GM19395 (cell line): ENCODE measurements around the gene WWC2.
"Not testable (repeated sequence)": the region's sequence is repeated elsewhere in the genome, so short reads cannot be mapped to it uniquely, and the experiment has no call there.

Source experiments
- ATAC-seq: cut with Tn5 transposase; IDR thresholded peaks from one replicate; pipeline ENCODE4 v1.9.1; 2021; ENCODE audit warnings: mild to moderate bottlenecking, moderate library complexity; ENCODE audit not compliant: unreplicated experiment

Gene WWC2

DNA sequence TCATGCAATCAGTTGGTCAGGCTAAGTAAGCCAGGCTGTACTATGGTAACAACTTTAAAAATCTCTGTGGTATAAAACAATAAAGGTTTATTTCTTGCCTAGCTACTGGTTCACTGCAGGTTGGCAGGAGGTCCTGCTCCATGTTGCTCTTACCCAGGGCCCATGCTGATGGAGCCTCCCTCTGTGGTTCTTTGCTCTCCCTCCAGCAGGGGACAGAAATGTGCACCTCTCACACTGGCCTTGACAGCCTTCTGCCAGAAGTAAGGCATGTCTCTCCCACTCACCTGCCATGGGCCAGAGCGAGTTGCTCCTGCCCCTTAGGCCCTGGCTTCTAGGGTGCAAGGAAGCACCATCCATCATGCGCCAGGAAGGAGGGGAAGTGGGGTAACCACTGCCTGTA, 189.9 kb downstream of the WWC2 start:
- ATAC-seq, result no peak

DNA sequence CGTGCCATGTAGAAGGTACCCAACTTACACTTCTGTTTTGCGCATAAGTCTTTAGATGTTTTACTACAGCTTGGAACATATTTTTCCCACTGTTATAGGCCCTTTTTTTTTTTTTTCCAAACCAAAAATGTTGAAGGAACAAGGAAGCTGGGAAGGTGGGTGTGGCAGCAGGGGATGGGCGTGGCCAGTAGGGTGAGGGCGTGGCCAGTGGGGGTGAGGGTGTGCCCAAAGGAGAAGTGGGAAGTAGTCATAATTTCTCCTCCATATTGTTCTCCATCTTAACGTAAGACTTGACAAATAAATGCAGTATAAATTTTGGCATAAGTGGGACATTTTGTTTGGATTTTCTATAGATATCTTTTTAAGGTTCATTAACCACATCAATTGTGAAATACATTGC, 190.6 kb downstream of the WWC2 start:
- ATAC-seq, result no peak

DNA sequence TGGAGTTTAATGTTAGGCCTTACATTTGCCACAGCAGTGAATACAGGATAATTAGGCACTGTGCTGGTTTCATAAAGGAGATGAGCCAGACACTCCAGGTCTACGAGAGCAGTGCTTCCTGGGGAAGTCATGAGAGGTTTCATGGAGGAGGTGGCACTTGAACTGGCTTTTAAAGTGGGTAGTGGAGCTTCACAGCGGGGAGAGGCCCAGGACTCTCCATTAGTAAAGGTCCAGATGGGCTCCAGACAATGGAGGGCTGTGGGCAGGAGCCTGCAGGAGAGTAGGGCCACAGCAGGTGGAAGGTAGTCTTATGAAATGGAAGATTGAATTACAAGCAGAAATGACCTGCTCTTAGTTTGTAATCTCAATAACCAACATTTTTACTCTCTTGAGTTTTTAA, 192.0 kb downstream of the WWC2 start:
- no peak for ATAC-seq

DNA sequence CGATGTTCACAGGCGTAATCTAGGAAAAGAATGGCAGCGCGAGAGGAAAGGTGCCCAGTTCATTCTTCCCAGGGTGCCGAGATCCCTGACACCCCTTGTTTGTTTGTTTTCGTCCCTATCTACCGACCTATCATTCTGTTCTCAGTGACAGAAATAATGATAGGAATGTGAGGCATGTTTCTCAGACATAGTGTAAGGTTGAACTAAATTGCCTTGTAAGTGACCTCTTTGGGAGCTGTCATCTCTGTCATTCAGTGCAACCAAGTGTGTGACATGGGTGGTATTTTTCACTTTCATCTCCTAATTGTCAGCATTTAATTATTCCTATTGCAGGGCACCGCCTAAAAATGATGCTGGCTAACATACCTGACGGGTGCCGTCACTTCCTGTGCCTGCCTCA, 196.7 kb downstream of the WWC2 start:
- no peak for ATAC-seq

DNA sequence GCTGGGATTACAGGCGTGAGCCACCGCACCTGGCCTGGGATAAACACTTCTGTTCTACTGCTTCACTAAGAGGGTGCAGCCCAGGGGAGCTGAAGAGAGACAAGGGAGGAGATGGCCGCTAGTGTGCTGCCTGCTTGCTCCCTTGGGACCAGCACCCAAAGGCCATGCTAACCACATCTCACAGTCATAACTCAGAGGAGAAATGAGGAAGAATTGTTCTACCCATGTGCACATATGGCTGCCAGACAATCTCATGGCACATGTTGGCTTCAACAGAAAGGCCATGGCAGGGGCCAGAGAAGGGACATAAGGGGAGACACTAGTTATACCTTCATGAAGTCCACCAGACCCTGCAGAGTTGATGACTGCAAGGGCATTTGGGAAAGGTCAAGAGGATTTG, 198.6 kb downstream of the WWC2 start:
- ATAC-seq, result peak; percentile 71

DNA sequence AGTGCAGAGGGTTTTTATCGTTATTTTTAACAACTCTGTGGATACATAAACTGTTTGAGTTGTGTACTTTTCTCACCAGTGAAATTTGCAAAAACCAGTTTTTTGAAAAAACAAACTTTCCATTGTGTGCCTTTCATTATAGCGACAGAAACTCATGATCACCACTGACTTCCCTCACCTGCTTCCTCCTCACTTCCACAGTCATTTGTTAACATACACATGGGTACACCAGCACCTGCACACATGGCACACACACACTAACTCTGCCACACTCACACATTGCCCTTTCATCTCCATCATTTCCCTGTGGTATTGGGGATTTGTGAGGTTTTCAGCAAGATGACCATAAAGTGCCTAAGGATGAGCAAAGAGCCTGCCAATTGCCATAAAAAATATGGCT, 200.4 kb downstream of the WWC2 start:
- ATAC-seq, result peak; percentile 48

DNA sequence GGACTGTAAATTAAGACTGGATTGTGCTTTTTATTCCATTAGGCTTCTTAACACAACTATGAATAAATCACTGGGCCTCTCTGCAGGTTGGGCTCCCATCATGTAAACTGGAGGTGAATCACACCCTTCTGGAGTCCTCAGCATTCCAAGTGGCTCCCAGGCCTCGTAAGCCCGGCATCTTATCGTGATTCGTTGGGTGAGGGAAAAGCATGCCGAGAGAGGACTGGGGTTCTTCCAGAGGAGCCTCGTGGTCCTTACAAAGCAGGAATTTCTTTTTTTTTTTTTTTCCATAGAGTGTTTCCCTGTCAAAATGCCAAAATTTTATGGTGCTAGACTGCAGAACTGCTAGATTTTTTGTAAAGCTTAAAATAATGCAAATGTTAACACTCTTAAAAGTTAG, 201.0 kb downstream of the WWC2 start:
- no peak for ATAC-seq

DNA sequence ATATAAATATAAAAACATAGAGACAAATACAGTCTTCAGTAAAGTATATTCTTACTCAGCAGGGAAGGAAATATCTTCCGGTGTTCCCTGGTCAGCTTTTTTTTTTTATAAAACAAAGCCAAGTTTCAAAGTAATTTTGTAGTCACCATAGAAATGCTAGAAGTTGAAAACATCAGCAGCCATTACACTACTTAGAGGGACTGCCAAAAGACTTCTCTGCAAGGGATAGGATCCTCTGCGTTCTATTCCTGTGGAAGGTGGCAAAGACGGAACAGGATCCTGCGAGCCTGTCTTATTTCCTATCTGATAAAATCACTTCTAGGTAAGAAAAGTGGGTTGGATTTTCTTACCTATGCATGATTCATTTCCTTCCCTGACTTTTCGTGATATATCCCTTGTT, 201.6 kb downstream of the WWC2 start:
- ATAC-seq, result no peak

DNA sequence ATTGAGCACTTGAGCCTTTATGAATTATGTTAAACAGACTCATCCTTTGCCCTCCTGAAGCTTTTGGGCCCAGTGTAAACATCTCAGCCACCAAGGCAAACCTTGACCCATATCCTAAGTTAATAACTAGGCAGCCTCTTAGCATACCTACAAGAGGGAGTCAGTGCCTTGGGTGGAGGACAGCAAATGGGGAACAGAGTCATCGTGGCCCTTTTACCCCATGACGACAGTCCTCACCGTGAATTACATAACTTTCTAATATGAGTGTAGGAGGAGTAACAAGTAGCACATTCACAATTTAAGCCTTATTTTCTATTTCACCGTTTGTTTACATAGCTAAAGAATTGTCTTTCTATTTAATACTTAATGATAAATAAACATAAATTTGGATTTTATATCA, 204.2 kb downstream of the WWC2 start:
- no peak for ATAC-seq

DNA sequence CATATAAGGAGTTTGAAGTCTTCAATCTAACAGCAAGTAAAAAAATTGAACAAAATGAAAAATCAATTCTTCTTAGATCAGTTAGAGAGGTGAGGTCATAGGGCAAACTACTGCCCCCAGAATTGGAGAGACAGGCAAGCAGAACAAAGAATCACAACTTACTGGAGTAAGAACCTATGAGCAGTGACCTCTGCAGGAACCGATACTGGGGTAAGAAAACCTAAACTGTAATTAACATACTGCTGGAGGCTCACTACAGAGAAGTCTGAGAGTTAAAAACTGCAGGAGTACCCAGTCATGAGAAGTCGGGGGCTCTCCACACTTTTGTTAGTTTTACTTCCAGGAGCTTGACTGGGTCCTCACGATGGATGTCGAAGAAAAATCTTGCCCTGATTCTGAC, 205.0 kb downstream of the WWC2 start:
- peak; percentile 73 for ATAC-seq

DNA sequence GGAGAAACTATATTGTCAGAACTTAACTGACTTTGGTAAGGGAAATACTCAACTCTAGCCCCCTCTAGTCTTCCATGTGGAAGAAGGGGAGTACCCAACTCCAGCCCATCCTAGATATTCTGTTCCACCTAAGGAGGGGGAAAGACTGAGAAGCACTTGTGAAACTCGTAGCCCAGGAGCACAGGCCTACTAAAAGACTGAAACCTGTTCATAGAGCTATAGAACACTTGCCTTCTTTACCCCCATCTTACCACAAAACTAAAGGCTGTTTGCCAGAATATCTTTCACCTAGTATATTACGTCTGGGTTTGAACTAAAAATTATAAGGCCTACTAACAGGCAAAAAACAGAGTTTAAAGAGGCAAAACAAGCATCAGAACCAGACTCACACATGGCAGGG, 205.5 kb downstream of the WWC2 start:
- peak; percentile 54 for ATAC-seq

DNA sequence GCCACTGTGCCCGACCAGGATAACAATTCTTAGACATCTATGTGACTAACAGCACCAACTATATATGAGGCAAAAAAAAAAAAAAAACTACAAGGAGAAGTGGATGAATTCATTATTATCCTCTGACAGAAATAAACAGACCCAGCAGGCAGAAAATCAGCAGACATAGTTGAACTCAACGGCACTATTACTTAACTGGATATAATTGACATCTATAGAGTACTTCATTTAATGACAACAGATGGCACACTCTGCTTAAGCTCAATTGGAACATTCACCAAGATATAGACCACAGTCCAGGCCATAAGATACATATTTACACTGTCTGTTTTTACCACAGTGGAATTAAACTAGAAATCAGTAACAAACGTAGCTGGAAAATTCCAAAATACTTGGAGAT, 207.8 kb downstream of the WWC2 start:
- no peak for ATAC-seq

DNA sequence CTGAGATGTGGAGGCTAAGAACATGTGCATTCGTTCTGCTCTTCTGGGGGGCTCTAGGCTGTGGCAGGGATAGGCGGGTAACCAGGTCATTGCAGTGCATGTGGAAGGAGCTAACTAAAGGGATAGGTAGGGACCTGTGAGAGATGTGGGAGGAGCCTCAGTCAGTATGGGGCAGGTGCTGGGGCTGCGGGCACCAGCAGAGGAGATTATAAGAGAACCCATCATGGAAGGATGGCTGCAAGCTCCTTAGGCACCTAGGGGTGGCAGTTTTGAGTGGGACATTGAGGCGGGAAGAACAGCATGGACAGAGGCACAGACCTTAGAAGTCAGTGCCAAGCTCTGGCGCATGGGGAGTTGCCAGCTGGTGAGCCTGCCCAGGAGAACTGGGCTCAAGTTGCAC, 213.8 kb downstream of the WWC2 start:
- no peak for ATAC-seq

DNA sequence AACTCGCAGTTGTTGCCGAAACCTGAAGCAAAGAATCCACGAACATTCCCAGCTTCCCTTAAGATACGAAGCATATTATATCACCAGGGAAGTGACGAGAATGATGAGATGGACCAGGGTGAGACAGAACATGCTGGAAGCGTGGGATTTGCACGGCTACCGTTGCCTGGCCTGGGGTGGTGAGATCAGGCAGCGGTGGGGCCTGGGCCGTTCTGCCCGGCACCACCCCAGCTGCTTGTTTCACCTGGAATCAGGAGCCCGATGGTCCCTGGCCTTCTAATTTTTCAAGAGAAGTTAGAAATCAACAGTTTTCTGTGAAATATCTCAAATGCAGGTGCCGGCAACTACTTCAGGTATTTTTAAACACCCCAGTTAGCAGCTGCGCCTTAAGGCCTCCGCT, 215.3 kb downstream of the WWC2 start:
- no peak for ATAC-seq

DNA sequence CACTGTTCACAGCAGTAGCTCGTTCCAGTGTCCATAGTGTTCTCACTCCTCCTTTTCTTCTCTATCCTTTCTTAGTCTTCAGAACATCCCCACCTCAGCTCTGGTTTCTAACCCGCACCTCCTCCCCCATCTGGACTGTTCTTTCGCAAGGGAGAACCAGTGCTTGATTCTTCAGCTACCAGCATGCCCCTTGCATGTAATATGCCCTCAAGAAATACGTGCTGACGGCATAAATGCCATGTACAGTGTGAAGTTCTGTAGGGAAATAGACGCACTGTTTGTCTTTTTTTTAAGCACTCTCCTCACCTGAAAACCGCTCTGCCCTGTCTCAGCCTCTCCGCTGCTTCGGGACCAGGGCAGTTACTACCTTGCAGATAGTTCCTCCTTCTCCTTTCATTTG, 215.7 kb downstream of the WWC2 start:
- ATAC-seq, result no peak

DNA sequence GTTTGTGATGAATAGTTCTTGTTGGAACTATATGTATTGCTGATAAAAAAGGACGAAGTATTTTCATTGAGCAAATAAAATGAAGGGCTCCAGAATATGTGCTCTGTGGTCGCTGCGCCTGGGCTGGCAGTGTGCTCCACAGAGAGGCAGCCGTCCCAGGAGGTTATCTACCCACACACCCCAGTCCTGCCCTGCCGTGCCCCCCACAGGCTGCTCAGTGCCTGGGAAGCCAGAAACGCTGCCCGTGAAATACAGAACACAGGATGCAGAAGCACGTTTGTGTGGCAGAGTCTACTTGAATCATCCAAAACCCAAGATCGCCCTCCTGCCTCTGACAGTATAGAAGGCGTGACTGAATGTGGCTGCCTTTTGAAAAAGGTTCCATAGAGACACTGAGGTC, 219.6 kb downstream of the WWC2 start:
- ATAC-seq, result no peak

DNA sequence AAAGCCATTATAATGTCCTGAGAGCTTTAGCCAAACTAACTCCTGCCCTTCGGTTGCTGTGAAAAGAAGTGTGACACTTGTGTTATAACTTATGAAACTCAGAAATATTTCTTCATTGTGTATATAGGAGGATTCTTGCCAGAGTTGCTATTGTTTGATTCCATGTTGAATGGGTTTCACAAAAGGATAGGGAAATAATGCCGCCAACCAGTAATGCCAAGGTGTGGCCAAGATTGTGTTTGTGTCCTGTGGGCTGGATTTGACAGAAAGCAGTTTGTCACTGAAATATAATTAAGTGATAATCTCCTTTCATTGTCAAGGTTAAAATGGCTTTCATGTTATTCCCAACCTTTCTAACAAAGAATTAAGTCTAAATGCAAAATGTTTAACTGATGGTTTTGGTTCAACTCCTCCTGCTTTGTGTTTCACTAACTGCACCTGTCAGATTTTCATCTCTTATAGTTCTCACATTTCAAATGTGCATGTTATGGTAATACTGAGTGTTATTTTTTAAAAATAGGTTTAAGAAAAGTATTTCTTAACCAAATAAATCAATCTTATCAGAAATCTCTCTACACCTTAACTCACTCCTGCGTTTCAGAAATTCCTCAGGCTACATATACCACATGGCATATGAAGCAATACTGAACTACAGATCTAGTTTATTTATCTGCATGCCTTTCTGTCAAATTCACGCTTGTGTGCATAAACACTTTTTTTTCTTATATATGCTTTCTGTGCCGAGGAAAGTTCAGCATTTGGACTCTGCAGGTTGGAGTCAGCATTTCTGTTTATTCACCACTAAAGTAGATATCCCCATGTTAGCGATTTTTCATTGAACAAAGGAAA, 221.4 kb downstream of the WWC2 start, which contains the start of gene CLDN22:
TSS of gene CLDN22 (minus strand) at position 66 of the 849 bp plus-strand sequence. CDS start at position 8, 58 bp downstream.
- ATAC-seq, result no peak

DNA sequence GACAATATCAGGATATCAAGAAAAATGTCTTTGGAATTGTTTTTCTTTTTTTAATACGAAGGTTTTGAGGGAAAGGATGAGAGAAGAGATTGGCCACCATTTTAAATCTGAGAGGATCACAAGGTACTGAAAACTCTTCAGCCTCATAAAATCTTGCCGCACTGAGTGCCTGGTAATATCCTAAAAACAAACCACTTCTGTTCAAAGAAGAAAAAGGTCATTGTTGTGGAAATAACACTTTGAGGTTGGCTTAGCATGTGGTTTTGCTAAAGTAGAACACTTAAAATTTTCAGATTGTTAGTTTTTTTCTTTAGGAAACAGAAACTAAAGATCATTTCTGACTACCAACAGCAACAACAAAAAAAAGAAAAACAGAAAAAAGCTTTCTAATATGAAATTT, 222.0 kb downstream of the WWC2 start:
- no peak for ATAC-seq

DNA sequence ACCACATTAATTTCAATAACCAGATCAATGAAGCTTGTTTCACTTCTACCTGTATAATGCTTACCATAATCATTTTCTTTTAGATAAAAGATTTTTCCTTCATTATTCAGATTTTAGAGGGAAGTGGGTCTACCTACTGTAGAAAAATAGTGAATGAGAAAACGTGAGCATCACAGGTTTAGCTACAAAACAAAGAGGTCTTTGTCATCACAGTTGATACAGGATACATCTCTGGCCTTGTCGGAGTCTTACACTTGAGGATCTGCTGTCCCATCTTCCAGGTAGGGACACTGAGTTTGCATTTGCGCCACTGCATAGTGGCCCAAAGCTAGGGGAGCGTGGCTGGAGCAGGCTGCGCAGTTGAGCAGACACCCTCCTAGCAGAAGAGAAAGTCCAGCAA, 222.5 kb downstream of the WWC2 start:
- ATAC-seq, result no peak

DNA sequence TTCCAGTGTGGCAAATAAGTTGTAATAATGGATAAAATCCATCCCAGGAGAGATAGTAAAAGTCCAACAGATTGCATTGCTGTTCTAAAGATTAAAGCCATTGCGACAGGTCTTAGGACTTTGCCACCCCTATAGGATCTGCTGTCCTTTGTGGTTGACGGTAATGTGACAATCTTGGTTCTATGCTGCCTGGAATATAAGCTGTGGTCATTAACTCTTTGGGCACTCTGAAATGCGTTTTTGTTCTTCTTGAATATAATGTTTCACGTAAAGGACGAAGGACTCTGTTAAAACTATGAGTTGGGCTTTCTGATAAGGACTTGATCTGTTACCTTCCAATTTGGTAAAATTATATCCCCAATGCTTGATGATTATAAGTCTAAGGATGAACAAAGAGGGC, 223.3 kb downstream of the WWC2 start, which contains the start of gene CLDN24:
TSS of gene CLDN24 (minus strand) at position 101 of the 400 bp plus-strand sequence. CDS start at position 101, 0 bp downstream.
- no peak for ATAC-seq

DNA sequence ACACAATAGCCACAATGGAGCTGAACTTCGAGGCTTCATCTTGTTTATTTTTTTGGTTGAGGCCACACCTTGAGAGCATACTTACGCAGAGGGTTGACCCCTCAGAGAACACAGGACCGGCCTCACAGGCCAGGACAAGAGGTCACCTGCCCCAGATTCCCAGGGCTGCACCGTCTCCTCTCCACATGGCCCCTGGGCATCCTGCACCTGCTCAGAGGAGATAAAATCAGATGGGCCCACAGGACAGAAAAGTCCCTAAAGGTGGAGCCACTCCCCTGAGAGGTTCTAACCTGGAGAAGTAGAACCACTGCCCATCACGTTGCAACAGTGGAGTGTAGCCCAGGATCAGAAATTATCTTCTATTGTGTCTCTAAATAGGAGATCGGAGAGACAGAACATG, 224.2 kb downstream of the WWC2 start:
- ATAC-seq, result no peak

DNA sequence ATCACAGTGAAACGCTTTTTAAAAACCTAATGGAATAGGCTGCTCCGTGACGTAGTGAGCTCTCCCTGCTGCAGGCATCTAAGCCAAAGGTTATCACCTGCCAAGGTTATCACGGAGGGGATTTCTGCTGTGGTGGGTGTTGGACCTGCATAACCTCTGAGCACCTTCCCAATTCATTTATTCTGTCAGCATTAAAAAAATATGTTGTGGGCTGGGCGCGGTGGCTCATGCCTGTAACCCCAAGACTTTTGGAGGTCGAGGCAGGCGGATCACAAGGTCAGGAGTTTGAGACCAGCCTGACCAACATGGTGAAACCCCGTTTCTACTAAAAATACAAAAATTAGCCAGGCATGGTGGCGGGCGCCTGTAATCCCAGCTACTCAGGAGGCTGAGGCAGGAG, 225.0 kb downstream of the WWC2 start:
- not testable (repeated sequence) for ATAC-seq

DNA sequence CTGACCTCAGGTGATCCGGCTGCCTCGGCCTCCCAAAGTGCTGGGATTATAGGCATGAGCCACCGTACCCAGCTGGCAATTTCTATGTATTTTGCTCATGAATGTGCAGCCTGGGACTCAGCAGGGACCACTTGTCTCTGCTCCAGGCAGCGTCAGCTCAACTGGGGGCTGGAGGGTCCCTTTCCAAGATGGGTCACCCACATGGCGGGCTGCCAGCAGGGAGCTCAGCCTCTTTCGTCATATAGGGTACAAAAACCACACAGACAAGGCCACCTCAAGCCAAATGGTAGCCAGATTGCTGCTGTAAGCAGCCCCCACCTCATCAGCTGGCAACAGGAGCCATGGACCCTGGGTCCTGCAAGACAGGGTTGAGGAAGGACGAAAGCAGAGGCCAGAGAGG, 225.6 kb downstream of the WWC2 start:
- no peak for ATAC-seq
